Measurements from ENCODE around the gene KRT83. TPM values are rescaled to one million over a fixed set of nuclear protein-coding genes. Genes with fewer than 3 reads are reported as not detected.

Gene KRT83
- total RNA-seq, 1 donor from 2014 or later = not detected

GRCh38 chr12:52300796-52301691 lies 20.2 kb downstream of the KRT83 start:
- Histone ChIP-seq H3K27ac (no peak overlapping the region), H3K27me3 (peaks cover 37% of the 10 kb centered on the region), H3K36me3 (no peaks in the 10 kb centered on the region), H3K9me3 (ENCODE audit: low read depth) (no peaks in the 10 kb centered on the region), H3K4me1 (no peaks in the 10 kb centered on the region), H4K20me1 (ENCODE audit: low read depth) (no peaks in the 10 kb centered on the region), H3K9ac (no peak overlapping the region), H3F3A (ENCODE audit: low read depth) (no peaks in the 10 kb centered on the region), H3K4me2 (no peak overlapping the region), H3K4me3 (no peak overlapping the region), H3K79me2 (ENCODE audit: low read depth) (no peaks in the 10 kb centered on the region), H2AFZ (replicated peaks) (no peak overlapping the region)
- no peaks in the 10 kb centered on the region for H3K9me3 Mint-ChIP-seq
- DNase-seq (ENCODE audit: low spot score) = no peak
- H3K4me1 Mint-ChIP-seq = no peaks in the 10 kb centered on the region
- no peaks in the 10 kb centered on the region for H3K36me3 Mint-ChIP-seq
- H3K27ac Mint-ChIP-seq = no peak overlapping the region
- H3K27me3 Mint-ChIP-seq (ENCODE audit: insufficient read depth, low read depth) = peaks cover 11% of the 10 kb centered on the region
- no peak overlapping the region for H3K4me3 Mint-ChIP-seq
- TF ChIP-seq EZH2 (IDR thresholded peaks at IDR 0.05) = no peak
- TF ChIP-seq EZH2phosphoT487 (IDR thresholded peaks at IDR 0.05) = no peak
- no peak for TF ChIP-seq CTCF (IDR thresholded peaks at IDR 0.05)

- Histone ChIP-seq H3K79me2 (ENCODE audit: low read depth) (no peaks in the 10 kb centered on the region), H3K9me3 (ENCODE audit: low read depth) (no peaks in the 10 kb centered on the region), H3K4me3 (no peak overlapping the region), H3F3A (ENCODE audit: low read depth) (no peaks in the 10 kb centered on the region), H3K36me3 (no peaks in the 10 kb centered on the region), H4K20me1 (ENCODE audit: low read depth) (no peaks in the 10 kb centered on the region), H2AFZ (replicated peaks) (no peak overlapping the region), H3K27me3 (peaks cover 50% of the 10 kb centered on the region), H3K27ac (no peak overlapping the region), H3K9ac (no peak overlapping the region), H3K4me2 (no peak overlapping the region), H3K4me1 (no peaks in the 10 kb centered on the region)
- H3K4me3 Mint-ChIP-seq = no peak overlapping the region
- H3K27me3 Mint-ChIP-seq (ENCODE audit: insufficient read depth, low read depth) = peaks cover 13% of the 10 kb centered on the region
- no peaks in the 10 kb centered on the region for H3K4me1 Mint-ChIP-seq
- no peak overlapping the region for H3K27ac Mint-ChIP-seq
- no peak for DNase-seq (ENCODE audit: low spot score)
- no peak for TF ChIP-seq EZH2 (IDR thresholded peaks at IDR 0.05)
- TF ChIP-seq EZH2phosphoT487 (IDR thresholded peaks at IDR 0.05) = no peak
- no peak for TF ChIP-seq CTCF (IDR thresholded peaks at IDR 0.05)
- no peaks in the 10 kb centered on the region for H3K36me3 Mint-ChIP-seq
- no peaks in the 10 kb centered on the region for H3K9me3 Mint-ChIP-seq
These were observed 22.5 kb downstream of the KRT83 start for GRCh38 chr12:52298677-52299190.

GRCh38 chr12:52296572-52297215 lies 24.5 kb downstream of the KRT83 start:
- Histone ChIP-seq H3K27ac (no peak overlapping the region), H3K9me3 (ENCODE audit: low read depth) (no peaks in the 10 kb centered on the region), H3K4me3 (no peak overlapping the region), H3F3A (ENCODE audit: low read depth) (no peaks in the 10 kb centered on the region), H3K4me1 (no peaks in the 10 kb centered on the region), H3K36me3 (no peaks in the 10 kb centered on the region), H3K4me2 (no peak overlapping the region), H2AFZ (replicated peaks) (no peak overlapping the region), H4K20me1 (ENCODE audit: low read depth) (no peaks in the 10 kb centered on the region), H3K27me3 (peaks cover 58% of the 10 kb centered on the region), H3K9ac (no peak overlapping the region), H3K79me2 (ENCODE audit: low read depth) (no peaks in the 10 kb centered on the region)
- Mint-ChIP-seq H3K4me1 (no peaks in the 10 kb centered on the region), H3K9me3 (no peaks in the 10 kb centered on the region), H3K27me3 (ENCODE audit: insufficient read depth, low read depth) (peaks cover 15% of the 10 kb centered on the region), H3K36me3 (no peaks in the 10 kb centered on the region), H3K4me3 (no peak overlapping the region), H3K27ac (no peak overlapping the region)
- DNase-seq (ENCODE audit: low spot score) = no peak
- no peak for TF ChIP-seq CTCF (IDR thresholded peaks at IDR 0.05)
